ENCODE results near the gene NUP188. TPM values are rescaled to one million over a fixed set of nuclear protein-coding genes. Genes with fewer than 3 reads are reported as not detected.

The NUP188 gene
- total and polyA plus RNA-seq, 2 donors (not counting 3 experiments of a cell fraction or from before 2014, with no cell fraction given), result 62.7 to 66.2 TPM

- Histone ChIP-seq H3K4me2 (ENCODE audit: insufficient read depth, low read length) (no peak overlapping the region), H4K20me1 (replicated peaks; ENCODE audit: control insufficient read depth, extremely low read depth, insufficient read depth, low read length) (no peaks in the 10 kb centered on the region), H3K36me3 (ENCODE audit: control insufficient read depth in 2 of 2, extremely low read depth in 1 of 2, insufficient read depth in 2 of 2, low read length in 2 of 2) (peaks cover 14 to 69% of the 10 kb centered on the region in 2 experiments), H3K4me3 (replicated peaks in 1 of 3; ENCODE audit: insufficient read depth in 1 of 3, low read depth in 1 of 3, low read length in 3 of 3) (no peak overlapping the region), H3K4me1 (ENCODE audit: control insufficient read depth, extremely low read depth, insufficient read depth, low read length) (no peaks in the 10 kb centered on the region), H3K9me1 (replicated peaks; ENCODE audit: control insufficient read depth, extremely low read depth, insufficient read depth, low read length) (no peaks in the 10 kb centered on the region), H3K27me3 (ENCODE audit: control insufficient read depth in 2 of 2, insufficient read depth in 2 of 2, low read length in 2 of 2) (no peaks in the 10 kb centered on the region), H3K9me3 (replicated peaks; ENCODE audit: control insufficient read depth, insufficient read depth, low read length) (no peaks in the 10 kb centered on the region), H3K79me2 (ENCODE audit: control insufficient read depth, insufficient read depth, low read length) (no peaks in the 10 kb centered on the region), H3K9ac (replicated peaks; ENCODE audit: extremely low read depth, insufficient read depth, low read length) (no peak overlapping the region), H3K27ac (ENCODE audit: insufficient read depth, low read depth, low read length) (no peak overlapping the region), H2AFZ (ENCODE audit: low read depth, low read length) (no peak overlapping the region)
- dilution Hi-C loops (cut with MboI; ENCODE audit: extremely low pct_ligation_motif_present, low sequenced_read_pairs), result no loop called here
- TF ChIP-seq GATA2 (IDR thresholded peaks at IDR 0.05; ENCODE audit: insufficient read depth, insufficient read length, low read depth, low read length), result no peak
- no peak for TF ChIP-seq FOS (IDR thresholded peaks at IDR 0.05; ENCODE audit: borderline replicate concordance, insufficient read depth, low read length)
- no peak for TF ChIP-seq POLR2AphosphoS5 (IDR thresholded peaks at IDR 0.05; ENCODE audit: insufficient read depth, low read depth, low read length)
- no peak for TF ChIP-seq CTCF (IDR thresholded peaks at IDR 0.05; ENCODE audit: extremely low read depth in 1 of 2, insufficient read depth in 1 of 2, low read depth in 1 of 2, low read length in 2 of 2)
- TF ChIP-seq MAX (IDR thresholded peaks at IDR 0.05; ENCODE audit: insufficient read depth, insufficient read length), result no peak
- no peak for TF ChIP-seq JUN (IDR thresholded peaks at IDR 0.05; ENCODE audit: borderline replicate concordance, insufficient read depth, insufficient read length, low read depth)
- no peak for TF ChIP-seq POLR2A (IDR thresholded peaks at IDR 0.05; ENCODE audit: low read depth, low read length)
- TF ChIP-seq EZH2 (IDR thresholded peaks at IDR 0.05; ENCODE audit: borderline replicate concordance, low read depth, low read length, severe bottlenecking), result no peak
- no peak for TF ChIP-seq MYC (IDR thresholded peaks at IDR 0.05; ENCODE audit: low read depth, low read length)
- intact Hi-C loops (cut with micrococcal nuclease), result loop anchor here (10.0 kb wide), 1 partner anchor 613 kb away; no protein-coding TSS in a partner anchor
- ChIA-PET POLR2A (no interaction called here), CTCF (interaction anchor here (2.2 kb wide), 1 partner anchor 9 kb away, joined by 6 read pairs; no protein-coding TSS in a partner anchor)
- no peak for FAIRE-seq
- no peak for DNase-seq (ENCODE audit: low read depth, low spot score)
- no TSS peak for BruUV-seq (replicated peaks)
Observed at GRCh38 chr9:129001504-129002325, 54.2 kb downstream of the NUP188 start.

Data from endothelial cell of umbilical vein (primary cell).